GM18907 (cell line): ENCODE results near the gene PGLYRP2.

Source experiments
- ATAC-seq: cut with Tn5 transposase; IDR thresholded peaks from one replicate; pipeline ENCODE4 v1.9.1; 2021; ENCODE audit warnings: mild to moderate bottlenecking, moderate library complexity; ENCODE audit not compliant: unreplicated experiment

The PGLYRP2 gene

DNA sequence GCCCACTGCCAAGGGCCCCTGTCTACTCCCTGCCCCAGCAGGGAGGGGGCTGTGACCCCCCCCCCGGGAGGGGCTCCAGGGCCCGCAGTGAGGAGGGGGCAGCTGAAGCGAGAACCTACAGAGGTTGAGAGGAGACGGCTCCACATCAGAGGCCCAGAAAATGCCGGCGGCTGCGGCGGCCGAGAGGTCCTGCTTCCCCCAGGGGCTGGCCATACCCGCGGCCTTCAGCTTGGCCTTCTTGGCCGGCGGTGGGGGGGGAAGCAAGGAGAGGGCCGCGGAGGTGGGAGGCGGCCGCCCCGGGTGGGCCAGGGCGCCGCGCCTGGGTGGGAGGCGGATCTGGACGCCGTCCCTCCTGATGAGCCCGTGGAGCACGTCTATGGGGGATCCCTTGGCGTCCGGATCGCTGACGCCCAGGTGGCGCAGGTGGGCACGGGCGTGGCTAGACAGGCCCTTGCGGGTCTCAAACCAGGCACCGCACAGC, 51.3 kb downstream of the PGLYRP2 start:
- no peak for ATAC-seq

DNA sequence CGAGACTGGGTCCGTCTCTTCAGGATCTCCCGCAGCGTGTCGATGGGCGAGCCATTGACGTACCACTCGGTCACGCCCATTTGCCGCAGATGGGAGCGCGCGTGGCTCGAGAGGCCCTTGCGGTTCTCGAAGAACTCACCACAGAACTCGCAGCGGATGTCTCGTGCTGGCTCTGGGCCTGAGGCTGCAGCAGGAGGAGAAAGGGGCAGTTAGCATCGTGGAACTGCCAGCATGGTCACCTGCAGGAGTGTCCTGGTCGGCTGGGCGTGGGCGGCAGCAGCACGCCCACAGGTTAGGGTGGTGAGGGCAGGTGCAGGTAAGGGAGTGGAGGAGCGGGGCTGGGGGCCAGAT, 52.0 kb downstream of the PGLYRP2 start:
- no peak for ATAC-seq

DNA sequence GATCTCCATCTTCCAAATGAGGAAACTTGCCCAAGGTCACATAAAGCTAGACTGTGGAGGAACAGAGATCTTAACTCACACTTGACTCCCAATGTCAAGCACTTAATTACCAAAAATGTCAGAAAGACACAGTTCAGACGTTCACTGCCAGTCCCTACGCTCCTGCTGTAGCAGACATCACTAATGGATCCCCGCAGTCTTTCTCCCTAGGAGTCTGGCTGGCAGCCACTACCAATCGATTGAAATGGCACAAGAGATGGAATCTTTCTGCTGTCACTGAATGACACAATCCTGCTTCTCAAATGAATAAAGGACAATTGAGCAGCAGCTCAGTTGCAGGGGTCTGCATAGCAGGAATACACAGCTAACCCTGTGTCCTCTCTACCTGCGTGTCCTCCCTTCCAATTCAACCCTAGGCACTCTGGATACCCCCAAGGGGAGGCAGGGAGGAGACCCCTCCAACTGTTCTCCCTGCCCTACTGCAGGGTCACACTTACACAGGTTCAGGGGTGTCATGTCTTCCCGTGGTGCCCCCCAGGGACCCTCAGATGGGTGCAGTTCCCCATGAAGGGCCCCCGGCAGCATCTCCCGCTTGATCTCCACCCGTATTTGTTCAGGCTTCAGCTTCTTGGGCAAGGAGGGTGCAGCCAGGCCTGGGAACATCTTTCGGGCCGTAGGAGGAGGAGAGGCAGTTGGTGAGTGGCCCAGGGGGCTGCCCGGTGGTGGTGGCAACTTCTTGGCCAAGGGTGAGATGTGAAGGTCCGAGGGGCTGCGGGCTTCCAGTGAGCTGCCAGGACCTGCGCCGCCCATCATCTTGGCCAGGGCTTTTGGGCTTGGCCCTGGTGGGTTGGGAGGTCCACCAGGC, 52.6 kb downstream of the PGLYRP2 start:
- no peak for ATAC-seq

DNA sequence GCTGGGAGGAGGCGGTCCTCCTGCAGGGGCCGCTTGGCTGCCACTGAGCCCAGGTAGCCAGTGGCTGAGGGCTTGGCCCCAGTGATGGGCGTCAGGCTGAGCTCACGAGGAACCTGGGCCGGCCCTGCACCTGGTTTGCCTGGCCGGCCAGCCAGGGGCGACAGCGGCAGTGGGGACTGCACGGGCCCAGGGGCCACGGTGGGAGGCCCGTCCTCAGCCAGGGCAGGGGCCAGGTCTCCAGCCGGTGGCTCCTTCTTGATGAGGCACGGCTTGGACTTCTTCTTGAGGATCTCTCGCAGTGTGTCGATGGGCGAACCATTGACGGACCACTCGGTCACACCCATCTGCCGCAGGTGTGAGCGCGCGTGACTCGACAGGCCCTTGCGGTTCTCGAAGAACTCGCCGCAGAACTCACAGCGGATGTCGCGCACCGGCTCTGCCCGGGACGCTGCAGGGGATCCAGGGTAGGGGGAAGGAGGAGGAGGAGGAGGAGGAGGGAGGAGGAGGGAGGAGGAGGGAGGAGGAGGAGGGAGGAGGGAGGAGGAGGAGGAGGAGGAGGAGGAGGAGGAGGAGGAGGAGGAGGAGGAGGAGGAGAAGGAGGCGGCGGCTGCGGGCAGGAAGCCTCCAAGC, 53.9 kb downstream of the PGLYRP2 start:
- no peak for ATAC-seq

DNA sequence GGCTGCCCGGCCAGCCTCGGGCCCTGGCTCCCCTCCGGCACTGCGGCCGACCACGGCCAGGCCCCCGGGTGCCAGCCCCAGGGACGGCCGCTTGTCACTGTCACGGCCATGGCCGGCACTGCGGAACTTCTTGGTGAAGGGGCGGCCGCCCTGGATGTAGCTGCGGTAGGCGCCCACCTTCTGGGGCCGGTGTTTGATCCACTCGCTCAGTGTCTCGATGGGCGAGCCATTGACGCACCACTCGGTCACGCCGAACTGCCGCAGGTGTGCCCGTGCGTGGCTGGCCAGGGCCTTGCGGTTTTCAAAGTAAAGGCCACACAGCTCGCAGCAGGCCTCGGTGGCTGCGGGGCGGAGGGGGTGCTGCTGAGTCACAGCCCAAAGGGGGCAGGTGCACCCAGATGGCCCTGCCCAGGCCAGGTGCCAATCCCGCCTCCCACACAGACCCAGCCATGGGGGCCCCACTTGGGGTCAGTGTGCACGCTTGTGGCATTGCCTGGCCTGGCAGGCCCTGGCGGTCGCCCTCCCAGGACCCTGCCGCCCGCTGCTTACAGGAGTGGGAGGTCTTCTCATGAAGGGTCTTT, 54.5 kb downstream of the PGLYRP2 start:
- no peak for ATAC-seq

DNA sequence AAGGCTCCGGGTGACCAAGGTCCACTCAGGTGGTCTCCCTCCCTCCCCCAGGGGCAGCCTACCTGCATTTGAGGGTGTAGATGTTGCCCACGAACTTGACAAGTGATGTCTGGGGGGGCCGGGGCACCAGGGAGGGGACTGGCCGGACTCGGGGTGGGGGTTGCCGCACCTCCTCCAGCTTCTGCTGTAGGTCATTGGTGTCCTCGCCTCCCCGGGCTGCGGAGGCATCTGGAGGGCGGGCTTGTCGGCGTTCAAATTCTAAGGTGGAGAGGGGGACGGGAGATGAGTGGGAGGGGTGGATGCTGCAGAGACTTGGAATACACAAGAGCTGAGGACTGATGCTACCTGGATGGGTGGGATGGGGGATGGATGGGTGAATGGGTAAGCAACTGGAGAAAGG, 55.2 kb downstream of the PGLYRP2 start:
- ATAC-seq: no peak

DNA sequence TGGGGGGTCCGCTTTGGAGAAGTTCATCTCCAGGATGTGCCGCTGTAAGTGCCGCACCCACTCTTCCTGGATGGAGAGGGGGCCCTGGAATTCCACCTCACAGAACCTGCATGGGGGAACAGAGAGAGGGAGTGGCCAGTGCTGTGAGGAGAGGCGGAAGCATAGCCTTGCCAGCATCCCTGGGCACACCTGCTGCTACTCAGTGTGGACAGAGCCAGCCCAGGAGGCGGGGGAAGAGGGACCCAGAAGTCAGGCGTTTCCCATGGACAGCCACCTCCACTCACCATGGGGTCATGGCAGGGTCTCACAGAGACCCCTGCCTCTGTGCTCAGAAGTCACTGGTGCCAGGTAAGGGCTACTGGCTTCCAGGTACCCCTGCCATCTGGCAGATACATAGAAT, 56.2 kb downstream of the PGLYRP2 start:
- no peak for ATAC-seq

DNA sequence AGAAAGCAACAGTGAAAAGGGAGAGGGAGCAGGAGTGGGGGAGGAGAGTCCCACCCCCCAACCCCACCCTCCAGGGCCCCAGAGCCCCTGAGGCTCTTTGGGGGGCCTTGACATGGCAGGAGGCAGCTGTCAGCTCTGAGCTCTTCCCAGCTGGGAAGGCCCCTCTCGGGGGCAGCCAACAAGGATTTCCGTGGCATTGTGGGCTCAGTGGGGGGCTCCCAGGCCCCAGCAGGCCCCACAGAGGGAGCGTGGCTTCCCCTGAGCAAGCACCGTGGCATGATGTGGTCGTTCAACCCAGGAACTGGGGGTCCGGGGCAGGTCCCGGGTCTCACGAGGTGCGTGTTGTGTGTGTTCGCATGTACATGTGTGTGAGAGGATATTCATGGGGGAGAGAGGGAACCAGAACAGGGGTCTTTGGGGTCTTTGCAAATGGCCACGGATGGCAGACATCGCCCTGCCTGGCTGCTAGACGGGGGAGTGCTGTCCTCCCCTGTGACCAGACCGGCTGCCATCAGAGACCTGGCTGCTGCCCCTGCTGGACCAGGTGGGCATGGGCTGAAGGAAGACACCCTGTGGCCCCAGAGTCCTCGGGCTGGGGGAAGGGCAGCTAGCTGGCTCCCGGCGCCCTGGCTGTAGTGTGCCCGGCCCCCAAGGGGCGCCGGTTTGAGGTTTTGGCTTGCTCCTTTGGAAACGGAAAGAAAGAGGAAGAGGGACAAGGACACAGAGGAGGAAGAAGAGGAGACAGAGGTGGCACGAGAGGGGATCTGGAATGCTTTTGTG, 56.8 kb downstream of the PGLYRP2 start:
- ATAC-seq: no peak

DNA sequence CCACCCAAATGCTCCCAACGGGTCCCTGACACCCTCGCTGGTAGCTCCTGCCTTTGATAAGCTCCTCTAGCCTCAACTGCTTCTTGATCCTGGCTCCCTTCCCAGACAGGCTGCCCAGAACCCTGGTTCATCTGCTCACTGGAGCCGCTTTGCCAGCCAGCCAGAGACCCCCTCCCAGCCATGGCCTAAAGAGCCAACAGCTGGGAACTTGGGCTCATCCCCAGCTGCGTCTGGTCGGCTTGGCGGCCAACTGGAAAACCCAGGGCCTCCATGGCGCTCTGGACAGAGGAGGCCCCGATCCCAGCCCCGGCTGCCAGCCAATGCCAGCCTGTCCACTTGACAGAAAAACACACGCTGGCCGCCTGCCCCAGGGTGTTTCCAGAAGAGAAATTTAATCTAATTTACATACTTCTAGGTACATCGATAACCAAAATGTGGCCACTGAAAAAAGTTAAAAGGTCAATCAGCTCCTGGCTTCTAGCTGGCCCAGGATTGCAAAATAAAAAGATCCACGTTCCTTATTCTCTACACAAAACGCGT, 57.5 kb downstream of the PGLYRP2 start:
- ATAC-seq: no peak

DNA sequence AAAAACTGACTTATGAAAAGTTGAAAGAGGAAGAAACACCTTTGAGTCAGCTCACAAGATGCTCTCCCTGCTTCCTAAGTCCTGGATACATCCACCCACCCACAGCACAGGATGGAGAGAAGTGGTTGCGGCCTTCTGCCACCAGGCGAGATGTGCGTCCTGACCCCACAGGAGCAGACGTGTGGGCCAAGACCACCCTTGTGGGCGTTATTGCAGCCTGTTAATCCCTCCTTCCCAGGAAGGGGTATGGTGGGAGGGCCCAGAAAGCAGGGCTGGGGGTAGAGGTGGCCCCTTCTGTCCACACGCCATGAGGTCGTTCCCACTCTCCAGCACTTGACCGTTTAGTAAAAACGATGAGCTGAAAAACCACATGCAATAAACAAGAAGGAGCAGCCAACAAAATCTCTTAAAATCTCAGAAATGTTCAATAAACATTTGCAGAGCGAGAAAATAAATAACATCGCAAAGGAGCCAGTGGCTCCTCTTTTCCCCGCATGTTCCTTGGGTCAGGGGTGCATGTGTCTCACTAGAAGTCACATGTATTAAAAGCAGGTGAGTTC, 58.1 kb downstream of the PGLYRP2 start:
- ATAC-seq: no peak

DNA sequence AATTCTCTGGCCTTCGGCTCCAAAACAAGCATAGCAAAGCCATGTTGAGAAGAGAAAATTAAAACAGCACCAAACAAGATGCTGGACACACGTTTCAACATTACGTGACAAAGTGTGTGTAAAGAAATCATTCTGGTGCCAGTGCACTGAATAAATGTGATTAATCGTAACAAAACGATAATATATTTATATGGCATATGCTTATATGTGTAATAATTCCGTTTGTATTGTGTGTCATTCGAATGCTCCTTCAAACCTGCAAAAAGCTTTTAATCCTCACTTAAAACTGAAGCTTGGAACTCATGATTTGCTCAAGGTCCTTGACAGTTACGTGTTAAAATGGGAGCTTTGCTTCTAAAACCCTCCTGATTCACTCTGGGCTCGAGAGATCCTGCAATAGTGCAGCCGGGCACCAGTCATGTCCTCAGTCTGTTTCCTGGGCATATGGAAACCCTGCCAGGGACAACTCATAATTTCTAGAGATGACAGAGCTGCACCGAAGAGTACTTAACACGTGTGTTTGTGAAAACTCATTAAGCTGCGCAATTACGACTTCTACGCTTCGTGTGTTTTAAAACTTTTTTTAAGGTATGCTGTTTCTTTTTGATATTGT, 59.8 kb downstream of the PGLYRP2 start:
- no peak for ATAC-seq
